Liver (tissue), 3 donors: ENCODE data around the gene SDK2.

Source experiments
- ATF3 ChIP-seq: IDR thresholded peaks from 2 replicates; pipeline ENCODE4 v1.6.1; 2016; ENCODE audit warnings: antibody characterized with exemption
- CTCF ChIP-seq: fragments of 150-350 bp; IDR thresholded peaks from 2 replicates; pipeline ENCODE4 v1.5.1; 2017; ENCODE audit warnings: improper control_type of control experiment, low read depth, low read length; ENCODE audit not compliant: missing input control
- GABPA ChIP-seq, 2 donors: IDR thresholded peaks in 1 of 2; conservative IDR thresholded peaks in 1 of 2; 2 replicates each; pipeline ENCODE4 v1.6.1; 2016; ENCODE audit warnings: antibody characterized with exemption in 2 of 2, mild to moderate bottlenecking in 1 of 2, moderate library complexity in 1 of 2
- JUND ChIP-seq, 2 donors: IDR thresholded peaks; 2 replicates each; pipeline ENCODE4 v1.6.1; 2016; ENCODE audit warnings: antibody characterized with exemption in 2 of 2
- MAX ChIP-seq: IDR thresholded peaks from 2 replicates; pipeline ENCODE4 v1.6.1; 2016; ENCODE audit warnings: antibody characterized with exemption
- NR2F2 ChIP-seq: IDR thresholded peaks from 2 replicates; pipeline ENCODE4 v1.6.1; 2016; ENCODE audit warnings: antibody characterized with exemption
- REST ChIP-seq: IDR thresholded peaks from 2 replicates; pipeline ENCODE4 v1.6.1; 2016; ENCODE audit warnings: antibody characterized with exemption, mild to moderate bottlenecking
- SP1 ChIP-seq: IDR thresholded peaks from 2 replicates; pipeline ENCODE4 v1.6.1; 2018; ENCODE audit warnings: antibody characterized with exemption, mild to moderate bottlenecking
- TAF1 ChIP-seq: conservative IDR thresholded peaks from 2 replicates; pipeline ENCODE4 v1.6.1; 2016; ENCODE audit warnings: antibody characterized with exemption, mild to moderate bottlenecking
- ZBTB33 ChIP-seq: IDR thresholded peaks from 2 replicates; pipeline ENCODE4 v1.6.1; 2016; ENCODE audit warnings: antibody characterized with exemption
- donor health status: healthy.
- donor health status: healthy.

GRCh38 chr17:73625006-73625405, 19.2 kb downstream of the SDK2 start:
- no peak for TF ChIP-seq REST
- TF ChIP-seq MAX: no peak
- no peak for TF ChIP-seq CTCF
- TF ChIP-seq ATF3: no peak
- TF ChIP-seq NR2F2: no peak
- TF ChIP-seq JUND (IDR thresholded peaks at IDR 0.05): no peak
- no peak for TF ChIP-seq TAF1
- TF ChIP-seq ZBTB33: no peak
- TF ChIP-seq GABPA (IDR thresholded peaks at IDR 0.05 in 1 of 2, conservative IDR thresholded peaks at IDR 0.05 in 1 of 2): no peak
- no peak for TF ChIP-seq SP1
